GM19240 (cell line): ENCODE data around the gene GPS2.
"Not testable (repeated sequence)": the region's sequence is repeated elsewhere in the genome, so short reads cannot be mapped to it uniquely, and the experiment has no call there.

Source experiments
- DNase-seq: peaks from one replicate; pipeline ENCODE4 v3.0.0; 2011; ENCODE audit warnings: low spot score; ENCODE audit not compliant: insufficient read length

Gene GPS2

GRCh38 chr17:7337600-7337999, 22.4 kb upstream of the GPS2 start:
- not testable (repeated sequence) for DNase-seq

GRCh38 chr17:7336240-7337175, 21.3 kb upstream of the GPS2 start, which contains the start of gene ACAP1:
Gene ACAP1 (plus strand): TSS chr17:7336529. CDS start chr17:7336735, 206 bp downstream.
- DNase-seq = peak; percentile 63

- not testable (repeated sequence) for DNase-seq
Measured at GRCh38 chr17:7335765-7336164, 20.6 kb upstream of the GPS2 start.

GRCh38 chr17:7334938-7335538, 19.9 kb upstream of the GPS2 start:
- DNase-seq = no peak

- DNase-seq = not testable (repeated sequence)
Measured at GRCh38 chr17:7332600-7333069, 17.5 kb upstream of the GPS2 start.

- DNase-seq = no peak
Measured at GRCh38 chr17:7332111-7332510, 17.0 kb upstream of the GPS2 start.

GRCh38 chr17:7330638-7331015, 15.5 kb upstream of the GPS2 start:
- no peak for DNase-seq

- peak; percentile 69 for DNase-seq
Measured at GRCh38 chr17:7329997-7330637, 15.0 kb upstream of the GPS2 start.

- DNase-seq = peak; percentile 89
Measured at GRCh38 chr17:7329374-7329996, 14.3 kb upstream of the GPS2 start.

- no peak for DNase-seq
Measured at GRCh38 chr17:7328840-7329373, 13.7 kb upstream of the GPS2 start, which contains the start of gene NEURL4. Gene NEURL4 (minus strand): TSS chr17:7329335. CDS start chr17:7329312, 23 bp downstream.

- DNase-seq = no peak
Measured at GRCh38 chr17:7328009-7328408, 12.8 kb upstream of the GPS2 start.

- no peak for DNase-seq
Measured at GRCh38 chr17:7327501-7327900, 12.3 kb upstream of the GPS2 start.

- no peak for DNase-seq
Measured at GRCh38 chr17:7327056-7327455, 11.9 kb upstream of the GPS2 start.

GRCh38 chr17:7326186-7326585, 11.0 kb upstream of the GPS2 start:
- DNase-seq = no peak

GRCh38 chr17:7325031-7325528, 9.9 kb upstream of the GPS2 start:
- no peak for DNase-seq

GRCh38 chr17:7324438-7324779, 9.2 kb upstream of the GPS2 start:
- DNase-seq = no peak

GRCh38 chr17:7323731-7324437, 8.7 kb upstream of the GPS2 start:
- DNase-seq = no peak

GRCh38 chr17:7322520-7323194, 7.5 kb upstream of the GPS2 start:
- no peak for DNase-seq

- DNase-seq = no peak
Measured at GRCh38 chr17:7321466-7321865, 6.3 kb upstream of the GPS2 start.
